ENCODE measurements around the gene HAAO.

Gene HAAO

GRCh38 chr2:42767080-42767898 lies 25.1 kb downstream of the HAAO start:
- no peak for DNase-seq

GRCh38 chr2:42765686-42766085 lies 26.7 kb downstream of the HAAO start:
- no peak for DNase-seq

GRCh38 chr2:42764901-42765300 lies 27.5 kb downstream of the HAAO start:
- no peak for DNase-seq

GRCh38 chr2:42764096-42764495 lies 28.3 kb downstream of the HAAO start, which contains the start of gene OXER1:
TSS of gene OXER1 (minus strand) at chr2:42764135. CDS start at chr2:42764062, 73 bp downstream.
- DNase-seq = no peak

GRCh38 chr2:42762823-42763804 lies 29.3 kb downstream of the HAAO start:
- DNase-seq = no peak

- DNase-seq = no peak
Observed at GRCh38 chr2:42762155-42762554, 30.2 kb downstream of the HAAO start.

GRCh38 chr2:42761554-42761953 lies 30.8 kb downstream of the HAAO start:
- no peak for DNase-seq

GRCh38 chr2:42758751-42759150 lies 33.6 kb downstream of the HAAO start:
- no peak for DNase-seq

GRCh38 chr2:42757981-42758740 lies 34.2 kb downstream of the HAAO start:
- DNase-seq = no peak

- DNase-seq = no peak
Observed at GRCh38 chr2:42756966-42757513, 35.3 kb downstream of the HAAO start.

GRCh38 chr2:42756150-42756775 lies 36.1 kb downstream of the HAAO start:
- DNase-seq = no peak

- DNase-seq = no peak
Observed at GRCh38 chr2:42755191-42755880, 37.0 kb downstream of the HAAO start.

- no peak for DNase-seq
Observed at GRCh38 chr2:42754776-42755140, 37.6 kb downstream of the HAAO start.

- no peak for DNase-seq
Observed at GRCh38 chr2:42754021-42754775, 38.2 kb downstream of the HAAO start.

- no peak for DNase-seq
Observed at GRCh38 chr2:42752816-42753813, 39.3 kb downstream of the HAAO start.

- no peak for DNase-seq
Observed at GRCh38 chr2:42752314-42752713, 40.1 kb downstream of the HAAO start.

GRCh38 chr2:42748840-42749239 lies 43.5 kb downstream of the HAAO start:
- no peak for DNase-seq

- DNase-seq = no peak
Observed at GRCh38 chr2:42747422-42747821, 45.0 kb downstream of the HAAO start.

GRCh38 chr2:42744545-42745082 lies 47.8 kb downstream of the HAAO start:
- DNase-seq = no peak
